ENCODE measurements around the gene IFI30. TPM values are rescaled to one million over a fixed set of nuclear protein-coding genes. Genes with fewer than 3 reads are reported as not detected.

The IFI30 gene
- total RNA-seq, 1 donor from 2014 or later, result 17.6 TPM

- FAIRE-seq, result no peak
- H3K36me3 ChIP-seq (ENCODE audit: control insufficient read depth, insufficient read depth, low read length), result peaks cover 5% of the 10 kb centered on the region
- TF ChIP-seq CTCF (IDR thresholded peaks at IDR 0.05; ENCODE audit: insufficient read depth, low read length, severe bottlenecking), result peak; percentile 12
- H3K4me3 ChIP-seq (ENCODE audit: low read depth, low read length), result peak overlapping the region; percentile 48
- peak; percentile 92 for DNase-seq (ENCODE audit: low read depth)
- no peaks in the 10 kb centered on the region for H3K27me3 ChIP-seq (ENCODE audit: control insufficient read depth, insufficient read depth, low read length)
Measured at GRCh38 chr19:18191640-18192062, 18.0 kb downstream of the IFI30 start.

GRCh38 chr19:18192673-18193387, 19.2 kb downstream of the IFI30 start, which contains the start of gene MPV17L2:
MPV17L2 (plus strand) TSS chr19:18193218; CDS start chr19:18193282, 64 bp downstream.
- TF ChIP-seq CTCF (IDR thresholded peaks at IDR 0.05; ENCODE audit: insufficient read depth, low read length, severe bottlenecking), result no peak
- FAIRE-seq, result peak; percentile 89

GRCh38 chr19:18193388-18194180, 20.0 kb downstream of the IFI30 start:
- FAIRE-seq, result no peak
- no peak for TF ChIP-seq CTCF (IDR thresholded peaks at IDR 0.05; ENCODE audit: insufficient read depth, low read length, severe bottlenecking)
- peak overlapping the region; percentile 71 for H3K4me3 ChIP-seq (ENCODE audit: low read depth, low read length)
- peaks cover 5% of the 10 kb centered on the region for H3K36me3 ChIP-seq (ENCODE audit: control insufficient read depth, insufficient read depth, low read length)
- no peaks in the 10 kb centered on the region for H3K27me3 ChIP-seq (ENCODE audit: control insufficient read depth, insufficient read depth, low read length)
- DNase-seq (ENCODE audit: low read depth), result no peak

More at GRCh38 chr19:18192673-18193387, 19.2 kb downstream of the IFI30 start, which contains the start of gene MPV17L2:
- peaks cover 5% of the 10 kb centered on the region for H3K36me3 ChIP-seq (ENCODE audit: control insufficient read depth, insufficient read depth, low read length)
- H3K27me3 ChIP-seq (ENCODE audit: control insufficient read depth, insufficient read depth, low read length), result no peaks in the 10 kb centered on the region
- peak; percentile 99 for DNase-seq (ENCODE audit: low read depth)
- peak within 1 kb of the TSS; percentile 71 for H3K4me3 ChIP-seq (ENCODE audit: low read depth, low read length)

GRCh38 chr19:18194181-18194530, 20.5 kb downstream of the IFI30 start:
- H3K36me3 ChIP-seq (ENCODE audit: control insufficient read depth, insufficient read depth, low read length), result peaks cover 5% of the 10 kb centered on the region
- TF ChIP-seq CTCF (IDR thresholded peaks at IDR 0.05; ENCODE audit: insufficient read depth, low read length, severe bottlenecking), result no peak
- FAIRE-seq (no peak), DNase-seq (ENCODE audit: low read depth) (no peak)
- H3K4me3 ChIP-seq (ENCODE audit: low read depth, low read length), result peak overlapping the region; percentile 71
- H3K27me3 ChIP-seq (ENCODE audit: control insufficient read depth, insufficient read depth, low read length), result no peaks in the 10 kb centered on the region

- Histone ChIP-seq H3K36me3 (ENCODE audit: control insufficient read depth, insufficient read depth, low read length) (peaks cover 5% of the 10 kb centered on the region), H3K27me3 (ENCODE audit: control insufficient read depth, insufficient read depth, low read length) (no peaks in the 10 kb centered on the region), H3K4me3 (ENCODE audit: low read depth, low read length) (no peak overlapping the region)
- DNase-seq (ENCODE audit: low read depth), result no peak
- TF ChIP-seq CTCF (IDR thresholded peaks at IDR 0.05; ENCODE audit: insufficient read depth, low read length, severe bottlenecking), result no peak
- no peak for FAIRE-seq
Measured at GRCh38 chr19:18194554-18195238, 21.1 kb downstream of the IFI30 start.

Measured in bronchial epithelial cell (primary cell).